ENCODE measurements around the gene VANGL2.
"Not testable (repeated sequence)": the region's sequence is repeated elsewhere in the genome, so short reads cannot be mapped to it uniquely, and the experiment has no call there.

Gene VANGL2

DNA sequence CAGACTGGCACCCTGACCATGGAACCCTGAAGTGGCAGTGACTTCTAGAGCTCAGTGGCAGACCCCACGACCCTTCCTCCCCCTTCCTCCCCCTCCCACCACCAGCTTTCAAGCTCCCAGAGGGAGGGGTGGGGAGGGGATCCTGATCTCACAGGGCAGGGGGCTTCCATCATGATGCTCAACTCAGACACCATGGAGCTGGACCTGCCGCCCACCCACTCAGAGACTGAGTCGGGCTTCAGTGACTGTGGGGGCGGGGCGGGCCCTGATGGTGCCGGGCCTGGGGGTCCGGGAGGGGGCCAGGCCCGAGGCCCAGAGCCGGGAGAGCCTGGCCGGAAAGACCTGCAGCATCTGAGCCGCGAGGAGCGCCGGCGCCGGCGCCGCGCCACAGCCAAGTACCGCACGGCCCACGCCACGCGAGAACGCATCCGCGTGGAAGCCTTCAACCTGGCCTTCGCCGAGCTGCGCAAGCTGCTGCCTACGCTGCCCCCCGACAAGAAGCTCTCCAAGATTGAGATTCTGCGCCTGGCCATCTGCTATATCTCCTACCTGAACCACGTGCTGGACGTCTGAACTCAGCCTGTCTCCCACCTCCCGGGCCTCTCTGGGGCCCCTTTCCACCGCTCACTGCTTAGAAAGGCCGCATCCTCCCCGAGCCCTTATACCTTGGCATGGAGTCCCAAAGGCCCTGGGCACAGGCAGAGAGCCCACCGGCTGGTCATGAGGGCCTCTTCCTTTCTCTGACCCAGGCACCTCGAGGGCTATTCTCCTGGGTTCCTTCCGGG is 29.6 kb upstream of the VANGL2 start:
- no peak for DNase-seq

DNA sequence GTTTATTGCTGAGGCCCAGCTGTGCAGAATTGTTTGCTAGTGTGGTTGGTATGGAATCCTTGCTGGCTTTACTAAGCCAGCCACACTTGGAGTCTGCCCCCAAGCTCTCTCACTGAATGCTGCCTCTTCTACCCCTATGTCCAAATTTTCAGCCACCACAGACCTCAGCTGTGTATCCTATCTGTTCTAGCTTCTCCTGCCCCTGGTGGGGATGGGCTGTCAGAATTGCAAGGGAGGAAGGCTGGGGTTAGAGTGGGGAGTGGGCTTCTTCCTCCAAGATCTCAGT is 29.1 kb upstream of the VANGL2 start:
- DNase-seq = no peak

GRCh38 chr1:160371756-160372155 is 28.6 kb upstream of the VANGL2 start:
- no peak for DNase-seq

GRCh38 chr1:160373696-160374095 is 26.7 kb upstream of the VANGL2 start:
- DNase-seq = no peak

DNA sequence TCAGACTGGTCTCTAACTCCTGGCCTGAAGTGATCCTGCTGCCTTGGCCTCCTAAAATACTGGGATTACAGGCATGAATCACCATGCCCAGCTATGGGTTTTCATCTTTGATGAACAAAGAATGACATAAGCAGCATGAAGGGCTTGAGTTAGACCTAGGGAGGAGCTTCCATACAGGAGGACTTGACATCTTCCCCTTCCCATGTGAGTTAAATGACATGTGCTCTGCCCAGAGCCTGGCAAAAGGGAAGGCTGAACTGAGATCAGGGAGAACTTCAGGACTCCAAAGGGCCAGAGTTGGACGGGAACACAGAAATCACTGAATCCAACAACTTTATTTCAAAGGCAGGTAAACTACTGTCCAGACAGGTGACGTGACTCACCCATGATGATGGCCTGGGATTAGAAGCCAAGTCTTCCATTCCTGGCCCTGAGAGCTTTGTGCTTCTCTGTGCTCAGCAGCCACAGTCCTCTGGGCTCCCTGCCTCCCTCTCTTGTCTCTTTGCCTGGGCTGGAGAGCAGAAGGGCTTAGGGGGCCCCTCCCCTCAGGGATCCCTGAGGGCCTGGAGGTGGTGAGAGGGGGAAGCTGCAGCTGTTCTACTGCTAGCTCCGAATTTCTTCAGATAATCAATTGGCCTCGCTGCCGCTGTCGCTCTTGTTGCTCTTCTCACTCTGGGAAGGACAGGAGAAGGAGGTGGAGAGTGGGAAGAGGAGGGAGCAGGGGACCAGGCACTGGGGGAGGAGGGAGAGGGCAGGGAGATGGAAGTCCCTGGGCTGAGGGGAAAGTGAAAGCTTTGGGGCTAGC is 25.9 kb upstream of the VANGL2 start:
- no peak for DNase-seq

GRCh38 chr1:160375788-160376524 is 24.4 kb upstream of the VANGL2 start:
- no peak for DNase-seq

- DNase-seq = no peak
Observed at GRCh38 chr1:160376525-160377131, 23.7 kb upstream of the VANGL2 start.

DNA sequence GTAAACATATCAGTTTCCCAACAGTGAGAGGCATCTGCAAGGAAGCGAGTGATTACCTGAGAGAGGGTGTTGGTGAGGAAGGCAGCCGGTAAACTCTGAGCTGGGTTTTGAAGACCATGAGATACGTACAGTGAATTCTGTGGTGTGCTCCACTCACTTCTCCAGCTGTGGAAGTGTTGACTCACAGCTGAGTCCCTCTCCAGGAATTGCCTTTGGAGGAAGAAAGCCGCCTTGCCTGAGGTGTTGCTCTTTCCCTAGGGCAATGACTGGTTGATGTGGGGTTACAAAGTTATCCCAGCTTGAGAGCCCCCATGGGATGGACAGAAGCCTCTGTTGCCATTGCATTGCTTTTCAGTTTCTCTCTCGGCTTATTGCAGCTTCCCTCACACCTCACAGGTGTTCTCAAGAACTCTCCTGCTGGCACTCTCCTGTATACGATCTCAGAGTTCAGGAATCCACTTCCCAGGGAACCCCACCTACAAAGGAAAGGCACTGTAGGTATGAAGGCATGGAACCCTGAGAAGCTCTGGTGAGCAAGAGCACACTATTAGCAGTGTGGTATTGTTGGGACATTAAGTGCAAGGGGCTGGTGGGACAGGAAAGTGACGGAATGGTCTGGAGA is 22.7 kb upstream of the VANGL2 start:
- DNase-seq = no peak

DNA sequence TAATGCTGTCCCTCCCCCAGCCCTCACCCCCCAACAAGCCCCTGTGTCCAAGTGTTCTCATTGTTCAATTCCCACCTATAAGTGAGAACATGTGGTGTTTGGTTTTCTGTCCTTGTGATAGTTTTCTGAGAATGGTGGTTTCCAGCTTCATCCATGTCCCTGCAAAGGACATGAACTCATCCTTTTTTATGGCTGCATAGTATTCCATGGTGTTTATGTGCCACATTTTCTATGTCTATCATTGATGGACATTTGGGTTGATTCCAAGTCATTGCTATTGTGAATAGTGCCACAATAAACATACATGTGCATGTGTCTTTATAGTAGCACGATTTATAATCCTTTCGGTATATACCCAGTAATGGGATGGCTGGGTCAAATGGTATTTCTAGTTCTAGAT is 15.6 kb upstream of the VANGL2 start:
- not testable (repeated sequence) for DNase-seq

DNA sequence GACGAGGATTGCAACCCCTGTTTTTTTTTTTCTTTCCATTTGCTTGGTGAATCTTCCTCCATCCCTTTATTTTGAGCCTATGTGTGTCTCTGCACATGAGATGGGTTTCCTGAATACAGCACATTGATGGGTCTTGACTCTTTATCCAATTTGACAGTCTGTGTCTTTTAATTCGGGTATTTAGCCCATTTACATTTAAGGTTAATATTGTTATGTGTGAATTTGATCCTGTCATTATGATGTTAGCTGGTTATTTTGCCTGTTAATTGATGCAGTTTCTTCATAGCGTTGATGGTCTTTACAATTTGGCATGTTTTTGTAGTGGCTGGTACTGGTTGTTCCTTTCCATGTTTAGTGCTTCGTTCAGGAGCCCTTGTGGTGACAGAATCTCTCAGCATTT is 12.0 kb upstream of the VANGL2 start:
- not testable (repeated sequence) for DNase-seq

- no peak for DNase-seq
Observed at GRCh38 chr1:160394673-160395072, 5.7 kb upstream of the VANGL2 start.

DNA sequence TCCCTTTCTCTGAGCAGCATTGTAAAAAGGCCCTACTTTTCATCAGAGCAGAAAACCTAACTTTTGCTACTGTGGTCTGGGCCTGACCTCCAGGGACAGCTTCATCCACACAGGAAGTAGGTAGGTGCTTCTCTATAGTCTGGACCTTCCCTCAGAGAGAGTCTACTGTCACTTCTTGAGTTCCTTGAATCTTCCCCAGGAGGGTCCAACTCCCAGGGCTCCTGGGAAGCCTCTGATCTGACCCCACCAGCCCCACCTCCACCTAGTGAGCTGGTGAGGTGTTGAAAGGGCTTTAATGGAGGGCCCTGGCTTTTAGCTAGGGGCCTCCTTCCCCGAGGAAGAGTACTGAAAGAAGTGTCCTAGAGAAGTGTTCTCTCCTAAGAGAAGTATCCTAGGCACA is 2.7 kb upstream of the VANGL2 start:
- no peak for DNase-seq

DNA sequence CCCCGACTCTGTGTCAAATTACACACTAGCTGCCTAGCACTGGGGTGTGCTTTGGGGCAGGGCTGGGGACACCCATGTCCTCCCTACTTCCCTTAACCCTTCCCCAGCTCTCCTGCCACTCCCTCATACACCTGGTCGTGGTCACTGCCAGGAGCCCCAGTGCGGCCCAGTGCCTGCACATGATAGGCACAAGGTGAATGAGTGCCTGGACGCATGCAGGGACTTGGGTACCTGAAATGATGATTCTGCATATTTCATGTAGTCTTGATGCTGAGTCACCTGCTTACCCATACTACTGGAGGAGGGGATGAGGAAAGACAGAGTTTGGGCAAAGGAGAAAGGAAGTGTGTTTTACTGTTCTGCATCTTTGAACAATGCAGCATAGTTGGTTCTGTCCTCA is 1.5 kb upstream of the VANGL2 start:
- no peak for DNase-seq

- no peak for DNase-seq
Observed at GRCh38 chr1:160399544-160400222, 681 bp upstream of the VANGL2 start.

DNA sequence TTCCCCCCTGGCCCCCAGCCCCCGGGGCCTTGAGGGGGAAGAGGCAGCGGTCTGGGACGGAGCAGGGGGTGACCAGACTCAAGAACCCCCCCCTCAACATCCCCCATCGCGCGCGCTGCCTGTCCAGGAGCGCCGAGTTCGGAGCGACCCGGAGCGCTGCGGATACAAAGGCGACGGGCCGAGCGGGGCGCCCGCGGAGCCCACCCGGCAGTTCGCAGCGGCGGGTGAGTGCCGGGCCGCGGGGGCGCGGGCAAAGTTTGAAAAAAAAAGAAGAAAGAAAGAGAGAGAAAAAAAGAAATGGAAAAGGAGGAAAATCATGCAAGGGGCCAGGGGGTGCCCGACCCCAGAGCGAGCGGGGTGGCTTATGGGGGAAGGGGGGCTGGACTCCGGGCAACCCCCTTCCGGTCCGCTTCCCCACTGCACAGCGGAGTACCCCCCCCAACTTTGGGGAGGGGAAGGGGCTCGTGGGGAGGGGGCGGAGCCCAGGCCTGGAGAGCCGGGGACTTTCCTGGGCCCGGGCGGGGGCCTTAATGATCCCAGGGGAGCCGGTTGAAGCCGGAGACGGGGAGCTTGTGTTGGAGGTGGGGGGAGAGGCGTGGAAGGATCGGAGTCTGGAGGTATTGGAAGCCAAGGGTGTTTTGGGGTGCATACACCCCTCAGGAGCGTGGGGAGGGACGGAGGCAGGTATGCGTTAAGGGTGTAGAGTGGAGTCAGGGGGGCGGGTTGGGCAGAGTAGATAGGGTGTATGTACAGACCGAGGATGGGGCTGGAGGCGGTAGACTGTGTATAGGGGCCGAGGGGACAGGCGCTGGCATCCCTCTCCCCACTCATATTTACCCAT is 502 bp downstream of the VANGL2 start:
- no peak for DNase-seq

- DNase-seq = no peak
Observed at GRCh38 chr1:160401487-160401805, 1.1 kb downstream of the VANGL2 start.

- no peak for DNase-seq
Observed at GRCh38 chr1:160402001-160402795, 1.8 kb downstream of the VANGL2 start.

DNA sequence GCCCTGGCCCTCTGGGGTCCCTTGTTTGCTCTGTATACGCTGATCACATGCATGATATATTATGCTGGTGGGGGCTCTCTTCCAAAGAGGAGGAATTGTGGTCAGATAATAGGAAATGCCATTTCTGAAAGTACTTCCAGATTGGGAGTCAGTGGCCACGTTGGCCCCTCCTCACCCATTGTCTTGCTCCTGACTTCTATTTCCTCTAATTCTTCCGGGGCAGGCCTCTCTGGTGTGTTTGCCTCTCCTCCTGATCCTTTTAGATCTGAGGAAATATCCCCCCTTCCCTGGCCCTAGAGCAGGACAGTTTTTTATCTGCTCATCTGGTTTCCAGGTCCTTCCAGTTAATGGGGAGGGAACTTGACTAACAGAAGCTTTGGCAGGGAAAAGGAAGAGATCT is 2.9 kb downstream of the VANGL2 start:
- DNase-seq = no peak

- DNase-seq = no peak
Observed at GRCh38 chr1:160404094-160404493, 3.7 kb downstream of the VANGL2 start.

- no peak for DNase-seq
Observed at GRCh38 chr1:160405331-160405877, 5.0 kb downstream of the VANGL2 start.
